WTC11 (cell line): ENCODE data around the gene SLIT3. TPM values are rescaled to one million over a fixed set of nuclear protein-coding genes. Genes with fewer than 3 reads are reported as not detected.

Source experiments
- ATAC-seq: fragments of 200-7000 bp; cut with Tn5 transposase; 2 replicates; pipeline ENCODE4 v1.10.0; 2021; ENCODE audit warnings: mild to moderate bottlenecking, moderate library complexity
- CTCF ChIA-PET: fragments of 300-600 bp; sonication (Branson Sonifier 250); formaldehyde crosslinking; loops from one replicate; lab custom pipeline; 2021; ENCODE audit warnings: antibody characterized with exemption; lab: Charles Lee
- POLR2A ChIA-PET: fragments of 350-600 bp; sonication (Branson Sonifier 250); formaldehyde crosslinking; loops from one replicate; lab custom pipeline; 2021; ENCODE audit warnings: antibody characterized with exemption; lab: Charles Lee
- DNase-seq: peaks from one replicate; pipeline ENCODE4 v3.0.0; 2021; ENCODE audit warnings: low spot score
- H3K27ac Mint-ChIP-seq: 2 replicates; pipeline ENCODE4 v1.8.0; 2021; ENCODE audit warnings: mixed read lengths
- H3K27me3 Mint-ChIP-seq: 2 replicates; pipeline ENCODE4 v1.8.0; 2021; ENCODE audit warnings: low read depth, mild to moderate bottlenecking, moderate library complexity, mixed read lengths
- H3K36me3 Mint-ChIP-seq: 2 replicates; pipeline ENCODE4 v1.8.0; 2021; ENCODE audit warnings: mixed read lengths
- H3K4me1 Mint-ChIP-seq: 2 replicates; pipeline ENCODE4 v1.8.0; 2022; ENCODE audit warnings: mixed read lengths
- H3K4me3 Mint-ChIP-seq: 2 replicates; pipeline ENCODE4 v1.8.0; 2021; ENCODE audit warnings: mild to moderate bottlenecking, moderate library complexity, mixed read lengths
- H3K9me3 Mint-ChIP-seq: 2 replicates; pipeline ENCODE4 v1.8.0; 2021; ENCODE audit warnings: mixed read lengths
- FOXK1 ChIP-seq: sonication (generic); formaldehyde crosslinking; IDR thresholded peaks from 2 replicates; pipeline ENCODE4 v1.8.0; 2022; ENCODE audit warnings: mild to moderate bottlenecking, moderate library complexity, missing genetic modification reagents
- FOXP4 ChIP-seq: sonication (generic); formaldehyde crosslinking; IDR thresholded peaks from 2 replicates; pipeline ENCODE4 v1.8.0; 2022; ENCODE audit warnings: mild to moderate bottlenecking, missing genetic modification reagents
- GTF2I ChIP-seq: fragments of 250-450 bp; sonication (Bioruptor Pico); conservative IDR thresholded peaks from 2 replicates; pipeline ENCODE4 v1.4.0; 2021; ENCODE audit warnings: mild to moderate bottlenecking
- ZNF317 ChIP-seq: sonication (generic); formaldehyde crosslinking; IDR thresholded peaks from 2 replicates; pipeline ENCODE4 v1.8.1; 2023; ENCODE audit warnings: low read depth, mild to moderate bottlenecking, moderate library complexity, missing genetic modification reagents, borderline replicate concordance
- ZNF416 ChIP-seq: fragments of 250-450 bp; sonication (Bioruptor Pico); IDR thresholded peaks from 2 replicates; pipeline ENCODE4 v1.9.0; 2021; ENCODE audit warnings: mild to moderate bottlenecking, inconsistent platforms
- ZNF425 ChIP-seq: fragments of 250-450 bp; sonication (Bioruptor Pico); conservative IDR thresholded peaks from 2 replicates; pipeline ENCODE4 v1.9.0; 2021; ENCODE audit warnings: mild to moderate bottlenecking
- ZNF671 ChIP-seq: fragments of 250-450 bp; sonication (Bioruptor Pico); IDR thresholded peaks from 2 replicates; pipeline ENCODE4 v1.8.0; 2021; ENCODE audit warnings: mild to moderate bottlenecking
- total RNA-seq: library from RNA; stranded (reverse); gene quantifications from 3 replicates; pipeline ENCODE4 v1.2.3, GENCODE V29; 2021
- TF ChIP-seq, protein P1 (sequence below): sonication (generic); formaldehyde crosslinking; IDR thresholded peaks from 2 replicates; pipeline ENCODE4 v1.8.1; 2023; ENCODE audit warnings: mild to moderate bottlenecking, missing genetic modification reagents, borderline replicate concordance
- TF ChIP-seq, protein P2 (sequence below): sonication (generic); formaldehyde crosslinking; IDR thresholded peaks from 2 replicates; pipeline ENCODE4 v1.8.1; 2022; ENCODE audit warnings: mild to moderate bottlenecking, moderate library complexity, missing genetic modification reagents
- TF ChIP-seq, protein P3 (sequence below): sonication (generic); formaldehyde crosslinking; IDR thresholded peaks from 2 replicates; pipeline ENCODE4 v1.8.1; 2023; ENCODE audit warnings: mild to moderate bottlenecking, missing genetic modification reagents, moderate library complexity
- TF ChIP-seq, protein P4 (sequence below): fragments of 250-450 bp; sonication (Bioruptor Pico); IDR thresholded peaks from 2 replicates; pipeline ENCODE4 v1.9.0; 2021; ENCODE audit warnings: mild to moderate bottlenecking
- TF ChIP-seq, protein P5 (sequence below): sonication (generic); formaldehyde crosslinking; IDR thresholded peaks from 2 replicates; pipeline ENCODE4 v1.8.0; 2022; ENCODE audit warnings: mild to moderate bottlenecking, missing genetic modification reagents
- TF ChIP-seq, protein P6 (sequence below): sonication (generic); formaldehyde crosslinking; conservative IDR thresholded peaks from 2 replicates; pipeline ENCODE4 v1.8.1; 2023; ENCODE audit warnings: mild to moderate bottlenecking, low read depth, missing genetic modification reagents, moderate library complexity

The SLIT3 gene
- total RNA-seq, 1 experiment from 2014 or later = 1.9 TPM

GRCh38 chr5:168890816-168891812 lies 409.8 kb downstream of the SLIT3 start:
- POLR2A ChIA-PET = no interaction called here
- Mint-ChIP-seq H3K4me1 (0 out of 2 replicates have a peak, but pooled peaks cover 2% of the 10 kb centered on the region), H3K9me3 (no peaks in the 10 kb centered on the region), H3K27ac (no peak overlapping the region), H3K4me3 (no peak overlapping the region), H3K27me3 (no peaks in the 10 kb centered on the region; the same call in 1 of the 2 replicates), H3K36me3 (no peaks in the 10 kb centered on the region)
- no peak for ATAC-seq
- TF ChIP-seq, protein P1, sequence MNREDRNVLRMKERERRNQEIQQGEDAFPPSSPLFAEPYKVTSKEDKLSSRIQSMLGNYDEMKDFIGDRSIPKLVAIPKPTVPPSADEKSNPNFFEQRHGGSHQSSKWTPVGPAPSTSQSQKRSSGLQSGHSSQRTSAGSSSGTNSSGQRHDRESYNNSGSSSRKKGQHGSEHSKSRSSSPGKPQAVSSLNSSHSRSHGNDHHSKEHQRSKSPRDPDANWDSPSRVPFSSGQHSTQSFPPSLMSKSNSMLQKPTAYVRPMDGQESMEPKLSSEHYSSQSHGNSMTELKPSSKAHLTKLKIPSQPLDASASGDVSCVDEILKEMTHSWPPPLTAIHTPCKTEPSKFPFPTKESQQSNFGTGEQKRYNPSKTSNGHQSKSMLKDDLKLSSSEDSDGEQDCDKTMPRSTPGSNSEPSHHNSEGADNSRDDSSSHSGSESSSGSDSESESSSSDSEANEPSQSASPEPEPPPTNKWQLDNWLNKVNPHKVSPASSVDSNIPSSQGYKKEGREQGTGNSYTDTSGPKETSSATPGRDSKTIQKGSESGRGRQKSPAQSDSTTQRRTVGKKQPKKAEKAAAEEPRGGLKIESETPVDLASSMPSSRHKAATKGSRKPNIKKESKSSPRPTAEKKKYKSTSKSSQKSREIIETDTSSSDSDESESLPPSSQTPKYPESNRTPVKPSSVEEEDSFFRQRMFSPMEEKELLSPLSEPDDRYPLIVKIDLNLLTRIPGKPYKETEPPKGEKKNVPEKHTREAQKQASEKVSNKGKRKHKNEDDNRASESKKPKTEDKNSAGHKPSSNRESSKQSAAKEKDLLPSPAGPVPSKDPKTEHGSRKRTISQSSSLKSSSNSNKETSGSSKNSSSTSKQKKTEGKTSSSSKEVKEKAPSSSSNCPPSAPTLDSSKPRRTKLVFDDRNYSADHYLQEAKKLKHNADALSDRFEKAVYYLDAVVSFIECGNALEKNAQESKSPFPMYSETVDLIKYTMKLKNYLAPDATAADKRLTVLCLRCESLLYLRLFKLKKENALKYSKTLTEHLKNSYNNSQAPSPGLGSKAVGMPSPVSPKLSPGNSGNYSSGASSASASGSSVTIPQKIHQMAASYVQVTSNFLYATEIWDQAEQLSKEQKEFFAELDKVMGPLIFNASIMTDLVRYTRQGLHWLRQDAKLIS (CRISPR knock-in tag) = no peak
- TF ChIP-seq FOXP4 (CRISPR knock-in tag) (no peak), ZNF416 (CRISPR knock-in tag) (no peak)
- TF ChIP-seq, protein P2, sequence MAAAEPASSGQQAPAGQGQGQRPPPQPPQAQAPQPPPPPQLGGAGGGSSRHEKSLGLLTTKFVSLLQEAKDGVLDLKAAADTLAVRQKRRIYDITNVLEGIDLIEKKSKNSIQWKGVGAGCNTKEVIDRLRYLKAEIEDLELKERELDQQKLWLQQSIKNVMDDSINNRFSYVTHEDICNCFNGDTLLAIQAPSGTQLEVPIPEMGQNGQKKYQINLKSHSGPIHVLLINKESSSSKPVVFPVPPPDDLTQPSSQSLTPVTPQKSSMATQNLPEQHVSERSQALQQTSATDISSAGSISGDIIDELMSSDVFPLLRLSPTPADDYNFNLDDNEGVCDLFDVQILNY (CRISPR knock-in tag) = no peak
- TF ChIP-seq, protein P3, sequence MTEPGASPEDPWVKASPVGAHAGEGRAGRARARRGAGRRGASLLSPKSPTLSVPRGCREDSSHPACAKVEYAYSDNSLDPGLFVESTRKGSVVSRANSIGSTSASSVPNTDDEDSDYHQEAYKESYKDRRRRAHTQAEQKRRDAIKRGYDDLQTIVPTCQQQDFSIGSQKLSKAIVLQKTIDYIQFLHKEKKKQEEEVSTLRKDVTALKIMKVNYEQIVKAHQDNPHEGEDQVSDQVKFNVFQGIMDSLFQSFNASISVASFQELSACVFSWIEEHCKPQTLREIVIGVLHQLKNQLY (CRISPR knock-in tag) = no peak
- TF ChIP-seq, protein P4, sequence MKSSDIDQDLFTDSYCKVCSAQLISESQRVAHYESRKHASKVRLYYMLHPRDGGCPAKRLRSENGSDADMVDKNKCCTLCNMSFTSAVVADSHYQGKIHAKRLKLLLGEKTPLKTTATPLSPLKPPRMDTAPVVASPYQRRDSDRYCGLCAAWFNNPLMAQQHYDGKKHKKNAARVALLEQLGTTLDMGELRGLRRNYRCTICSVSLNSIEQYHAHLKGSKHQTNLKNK (CRISPR knock-in tag) = no peak
- CTCF ChIA-PET = interaction anchor here (0.7 kb wide), 1 partner anchor 143 kb away, joined by 4 read pairs; no protein-coding TSS in a partner anchor
- no peak for DNase-seq

- CTCF ChIA-PET = no interaction called here
- TF ChIP-seq GTF2I (CRISPR knock-in tag) = no peak
- no peak for TF ChIP-seq FOXK1
- TF ChIP-seq, protein P5, sequence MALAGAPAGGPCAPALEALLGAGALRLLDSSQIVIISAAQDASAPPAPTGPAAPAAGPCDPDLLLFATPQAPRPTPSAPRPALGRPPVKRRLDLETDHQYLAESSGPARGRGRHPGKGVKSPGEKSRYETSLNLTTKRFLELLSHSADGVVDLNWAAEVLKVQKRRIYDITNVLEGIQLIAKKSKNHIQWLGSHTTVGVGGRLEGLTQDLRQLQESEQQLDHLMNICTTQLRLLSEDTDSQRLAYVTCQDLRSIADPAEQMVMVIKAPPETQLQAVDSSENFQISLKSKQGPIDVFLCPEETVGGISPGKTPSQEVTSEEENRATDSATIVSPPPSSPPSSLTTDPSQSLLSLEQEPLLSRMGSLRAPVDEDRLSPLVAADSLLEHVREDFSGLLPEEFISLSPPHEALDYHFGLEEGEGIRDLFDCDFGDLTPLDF (CRISPR knock-in tag) = no peak
- no peak for TF ChIP-seq ZNF317
- TF ChIP-seq, protein P6, sequence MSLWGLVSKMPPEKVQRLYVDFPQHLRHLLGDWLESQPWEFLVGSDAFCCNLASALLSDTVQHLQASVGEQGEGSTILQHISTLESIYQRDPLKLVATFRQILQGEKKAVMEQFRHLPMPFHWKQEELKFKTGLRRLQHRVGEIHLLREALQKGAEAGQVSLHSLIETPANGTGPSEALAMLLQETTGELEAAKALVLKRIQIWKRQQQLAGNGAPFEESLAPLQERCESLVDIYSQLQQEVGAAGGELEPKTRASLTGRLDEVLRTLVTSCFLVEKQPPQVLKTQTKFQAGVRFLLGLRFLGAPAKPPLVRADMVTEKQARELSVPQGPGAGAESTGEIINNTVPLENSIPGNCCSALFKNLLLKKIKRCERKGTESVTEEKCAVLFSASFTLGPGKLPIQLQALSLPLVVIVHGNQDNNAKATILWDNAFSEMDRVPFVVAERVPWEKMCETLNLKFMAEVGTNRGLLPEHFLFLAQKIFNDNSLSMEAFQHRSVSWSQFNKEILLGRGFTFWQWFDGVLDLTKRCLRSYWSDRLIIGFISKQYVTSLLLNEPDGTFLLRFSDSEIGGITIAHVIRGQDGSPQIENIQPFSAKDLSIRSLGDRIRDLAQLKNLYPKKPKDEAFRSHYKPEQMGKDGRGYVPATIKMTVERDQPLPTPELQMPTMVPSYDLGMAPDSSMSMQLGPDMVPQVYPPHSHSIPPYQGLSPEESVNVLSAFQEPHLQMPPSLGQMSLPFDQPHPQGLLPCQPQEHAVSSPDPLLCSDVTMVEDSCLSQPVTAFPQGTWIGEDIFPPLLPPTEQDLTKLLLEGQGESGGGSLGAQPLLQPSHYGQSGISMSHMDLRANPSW = no peak
- TF ChIP-seq ZNF671 = no peak
- no peak for TF ChIP-seq ZNF425 (CRISPR knock-in tag)
- TF ChIP-seq ZNF416 (CRISPR knock-in tag) = no peak
Observed at GRCh38 chr5:168889039-168889438, 411.9 kb downstream of the SLIT3 start.

More at GRCh38 chr5:168889039-168889438, 411.9 kb downstream of the SLIT3 start:
- no peak overlapping the region for H3K4me3 Mint-ChIP-seq
- DNase-seq (no peak), ATAC-seq (no peak)
- H3K9me3 Mint-ChIP-seq = no peaks in the 10 kb centered on the region
- no peaks in the 10 kb centered on the region for H3K36me3 Mint-ChIP-seq
- no peak overlapping the region for H3K27ac Mint-ChIP-seq
- POLR2A ChIA-PET = no interaction called here
- 0 out of 2 replicates have a peak, but pooled peaks cover 2% of the 10 kb centered on the region for H3K4me1 Mint-ChIP-seq
- no peaks in the 10 kb centered on the region for H3K27me3 Mint-ChIP-seq
